ENCODE data around the gene ENOX2. TPM values are rescaled to one million over a fixed set of nuclear protein-coding genes. Genes with fewer than 3 reads are reported as not detected.

ENOX2 gene
- total and polyA plus RNA-seq, 2 donors (not counting 1 experiment from before 2014, with no cell fraction given), result 5.1 to 18.8 TPM

DNA sequence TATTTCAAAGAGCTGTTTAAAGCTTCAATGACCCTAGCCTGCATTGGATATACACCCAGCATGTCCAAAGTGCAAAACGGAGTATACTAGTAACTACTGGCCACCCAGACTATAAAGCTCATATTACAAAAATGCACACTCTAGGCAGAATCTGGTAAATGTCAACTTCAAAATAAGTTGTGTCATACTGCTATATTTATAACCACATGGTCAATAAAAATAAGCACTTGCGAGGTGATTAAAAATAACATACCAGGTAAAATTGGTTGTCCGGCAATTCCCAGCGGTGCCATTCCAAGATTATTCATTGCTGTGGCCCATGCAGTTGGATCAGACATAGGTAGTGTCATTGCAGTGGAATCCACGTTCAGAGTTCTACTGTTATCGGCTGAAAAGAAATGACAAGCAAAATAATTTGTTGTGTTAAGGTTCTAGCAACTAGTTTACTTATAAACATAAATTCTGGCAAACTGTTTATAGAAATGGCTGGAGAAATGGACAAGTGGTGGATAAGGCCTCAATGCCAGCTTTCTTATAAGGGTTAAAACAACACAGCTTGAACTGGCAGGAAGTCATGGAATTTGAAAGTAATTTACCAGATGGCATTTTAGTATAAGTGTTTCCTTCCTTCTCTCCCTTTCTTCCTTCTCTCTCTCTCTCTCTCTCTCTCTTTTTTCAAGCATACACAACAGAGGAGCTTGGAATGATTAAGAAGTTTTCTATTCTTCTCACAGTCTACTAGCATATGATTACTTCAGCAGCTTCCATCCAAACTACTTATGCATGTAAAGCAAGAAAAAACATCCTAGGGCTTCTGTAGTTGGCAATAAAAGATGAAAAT is 199.9 kb downstream of the ENOX2 start:
- intact Hi-C loops (cut with micrococcal nuclease), result no loop called here
- Histone ChIP-seq H3K9ac (ENCODE audit: low read length) (no peak overlapping the region), H3K4me1 (ENCODE audit: control insufficient read depth in 2 of 2, insufficient read depth in 2 of 2, low read length in 2 of 2) (no peaks in the 10 kb centered on the region), H3K4me2 (replicated peaks; ENCODE audit: low read depth, low read length, poor library complexity, severe bottlenecking) (no peak overlapping the region), H2AFZ (ENCODE audit: insufficient read depth, low read depth, low read length, poor library complexity, severe bottlenecking) (no peak overlapping the region), H3K27me3 (replicated peaks in 1 of 4; ENCODE audit: control extremely low read depth in 1 of 4, control insufficient read depth in 3 of 4, insufficient read depth in 4 of 4, low read length in 3 of 4) (no peaks in the 10 kb centered on the region), H3K79me2 (ENCODE audit: control insufficient read depth, insufficient read depth, low read length) (no peaks in the 10 kb centered on the region), H3K27ac (ENCODE audit: low read length in 2 of 2) (no peak overlapping the region), H3K4me3 (ENCODE audit: control extremely low read depth in 1 of 5, extremely low read depth in 1 of 5, insufficient read depth in 1 of 5, low read depth in 2 of 5, low read length in 4 of 5) (no peak overlapping the region), H3K36me3 (replicated peaks in 1 of 2; ENCODE audit: control extremely low read depth in 1 of 2, control insufficient read depth in 1 of 2, extremely low read depth in 1 of 2, insufficient read depth in 2 of 2, low read length in 1 of 2) (no peaks in the 10 kb centered on the region), H4K20me1 (ENCODE audit: control insufficient read depth, insufficient read depth, low read length, poor library complexity, severe bottlenecking) (no peaks in the 10 kb centered on the region), H3K9me3 (ENCODE audit: control extremely low read depth in 1 of 3, control insufficient read depth in 2 of 3, insufficient read depth in 1 of 3, low read length in 2 of 3) (no peaks in the 10 kb centered on the region)
- Mint-ChIP-seq H3K27ac (no peak overlapping the region), H3K27me3 (no peaks in the 10 kb centered on the region), H3K9me3 (ENCODE audit: insufficient read depth) (no peaks in the 10 kb centered on the region), H3K4me1 (no peaks in the 10 kb centered on the region), H3K4me3 (no peak overlapping the region)
- CTCF ChIA-PET, result interaction anchor here (0.7 kb wide), 1 partner anchor 327 kb away, joined by 4 read pairs; no protein-coding TSS in a partner anchor
- 100% methylated on average over 2 of the region's 6 CpGs for WGBS (ENCODE audit: insufficient coverage)
- no peak for DNase-seq
- no peak for ATAC-seq (ENCODE audit: low read depth)
- TF ChIP-seq, protein P1, sequence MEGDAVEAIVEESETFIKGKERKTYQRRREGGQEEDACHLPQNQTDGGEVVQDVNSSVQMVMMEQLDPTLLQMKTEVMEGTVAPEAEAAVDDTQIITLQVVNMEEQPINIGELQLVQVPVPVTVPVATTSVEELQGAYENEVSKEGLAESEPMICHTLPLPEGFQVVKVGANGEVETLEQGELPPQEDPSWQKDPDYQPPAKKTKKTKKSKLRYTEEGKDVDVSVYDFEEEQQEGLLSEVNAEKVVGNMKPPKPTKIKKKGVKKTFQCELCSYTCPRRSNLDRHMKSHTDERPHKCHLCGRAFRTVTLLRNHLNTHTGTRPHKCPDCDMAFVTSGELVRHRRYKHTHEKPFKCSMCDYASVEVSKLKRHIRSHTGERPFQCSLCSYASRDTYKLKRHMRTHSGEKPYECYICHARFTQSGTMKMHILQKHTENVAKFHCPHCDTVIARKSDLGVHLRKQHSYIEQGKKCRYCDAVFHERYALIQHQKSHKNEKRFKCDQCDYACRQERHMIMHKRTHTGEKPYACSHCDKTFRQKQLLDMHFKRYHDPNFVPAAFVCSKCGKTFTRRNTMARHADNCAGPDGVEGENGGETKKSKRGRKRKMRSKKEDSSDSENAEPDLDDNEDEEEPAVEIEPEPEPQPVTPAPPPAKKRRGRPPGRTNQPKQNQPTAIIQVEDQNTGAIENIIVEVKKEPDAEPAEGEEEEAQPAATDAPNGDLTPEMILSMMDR (IDR thresholded peaks at IDR 0.05), result no peak
- no peak for TF ChIP-seq EZH2 (IDR thresholded peaks at IDR 0.05; ENCODE audit: borderline replicate concordance, insufficient read depth, low read depth, low read length, poor library complexity, severe bottlenecking)
- POLR2A ChIA-PET, result no interaction called here

DNA sequence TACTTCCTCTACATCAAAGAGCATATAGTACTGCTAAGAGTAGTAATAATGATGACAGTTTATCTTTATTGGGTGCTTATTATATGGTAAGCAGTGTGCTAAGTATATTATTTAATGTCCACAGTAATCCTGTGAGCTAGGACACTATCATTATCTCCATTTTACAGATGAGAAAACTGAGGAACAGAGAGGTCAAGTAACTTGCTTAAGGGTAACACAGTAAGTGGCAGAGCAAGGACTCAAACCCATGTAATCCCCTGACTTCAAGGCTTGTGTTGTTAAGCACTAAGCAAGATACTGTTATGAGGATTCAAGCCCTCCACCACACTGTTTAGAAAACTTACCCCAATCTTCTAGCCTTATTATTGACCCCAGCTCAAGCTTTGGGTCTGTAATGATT is 202.4 kb downstream of the ENOX2 start:
- Histone ChIP-seq H3K79me2 (ENCODE audit: control insufficient read depth, insufficient read depth, low read length) (no peaks in the 10 kb centered on the region), H3K4me2 (replicated peaks; ENCODE audit: low read depth, low read length, poor library complexity, severe bottlenecking) (no peak overlapping the region), H3K27ac (ENCODE audit: low read length in 2 of 2) (no peak overlapping the region), H3K9ac (ENCODE audit: low read length) (no peak overlapping the region), H3K9me3 (ENCODE audit: control extremely low read depth in 1 of 3, control insufficient read depth in 2 of 3, insufficient read depth in 1 of 3, low read length in 2 of 3) (no peaks in the 10 kb centered on the region), H3K4me3 (ENCODE audit: control extremely low read depth in 1 of 5, extremely low read depth in 1 of 5, insufficient read depth in 1 of 5, low read depth in 2 of 5, low read length in 4 of 5) (no peak overlapping the region), H4K20me1 (ENCODE audit: control insufficient read depth, insufficient read depth, low read length, poor library complexity, severe bottlenecking) (no peaks in the 10 kb centered on the region), H3K27me3 (replicated peaks in 1 of 4; ENCODE audit: control extremely low read depth in 1 of 4, control insufficient read depth in 3 of 4, insufficient read depth in 4 of 4, low read length in 3 of 4) (no peaks in the 10 kb centered on the region), H3K36me3 (replicated peaks in 1 of 2; ENCODE audit: control extremely low read depth in 1 of 2, control insufficient read depth in 1 of 2, extremely low read depth in 1 of 2, insufficient read depth in 2 of 2, low read length in 1 of 2) (no peaks in the 10 kb centered on the region), H3K4me1 (ENCODE audit: control insufficient read depth in 2 of 2, insufficient read depth in 2 of 2, low read length in 2 of 2) (peaks cover 4 to 6% of the 10 kb centered on the region in 2 donors), H2AFZ (ENCODE audit: insufficient read depth, low read depth, low read length, poor library complexity, severe bottlenecking) (no peak overlapping the region)
- CTCF ChIA-PET, result no interaction called here
- Mint-ChIP-seq H3K9me3 (ENCODE audit: insufficient read depth) (no peaks in the 10 kb centered on the region), H3K4me1 (peaks cover 11% of the 10 kb centered on the region), H3K27ac (no peak overlapping the region), H3K27me3 (no peaks in the 10 kb centered on the region), H3K4me3 (no peak overlapping the region)
- TF ChIP-seq, protein P1 (IDR thresholded peaks at IDR 0.05), result no peak
- no peak for TF ChIP-seq EZH2 (IDR thresholded peaks at IDR 0.05; ENCODE audit: borderline replicate concordance, insufficient read depth, low read depth, low read length, poor library complexity, severe bottlenecking)
- POLR2A ChIA-PET, result no interaction called here
- intact Hi-C loops (cut with micrococcal nuclease), result no loop called here
- no peak for DNase-seq
- ATAC-seq (ENCODE audit: low read depth), result no peak
